HG03039 (cell line): ENCODE measurements around the gene CCSER1.
"Not testable (repeated sequence)": the region's sequence is repeated elsewhere in the genome, so short reads cannot be mapped to it uniquely, and the experiment has no call there.

Source experiments
- ATAC-seq: cut with Tn5 transposase; IDR thresholded peaks from one replicate; pipeline ENCODE4 v1.9.1; 2021; ENCODE audit warnings: mild to moderate bottlenecking, moderate library complexity; ENCODE audit not compliant: unreplicated experiment

Gene CCSER1

DNA sequence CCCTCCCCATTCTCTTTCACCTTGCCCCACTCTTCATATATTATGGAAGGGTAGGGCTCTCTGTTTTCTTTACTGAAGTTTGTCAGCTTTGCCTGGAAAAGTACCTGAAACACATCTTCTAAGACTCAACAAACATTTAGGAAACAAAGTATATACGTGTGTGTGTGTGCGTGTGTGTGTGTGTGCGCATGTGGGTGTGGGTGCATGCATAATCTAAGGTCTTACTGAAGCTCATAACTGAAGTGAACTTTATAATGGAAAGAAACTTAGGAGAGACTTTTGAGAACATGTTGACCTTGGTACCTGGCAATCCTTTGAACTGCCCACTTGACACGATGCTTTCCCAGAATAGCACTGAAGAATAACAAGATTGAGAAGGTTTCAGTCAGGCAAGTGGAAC is 1190.2 kb downstream of the CCSER1 start:
- no peak for ATAC-seq

DNA sequence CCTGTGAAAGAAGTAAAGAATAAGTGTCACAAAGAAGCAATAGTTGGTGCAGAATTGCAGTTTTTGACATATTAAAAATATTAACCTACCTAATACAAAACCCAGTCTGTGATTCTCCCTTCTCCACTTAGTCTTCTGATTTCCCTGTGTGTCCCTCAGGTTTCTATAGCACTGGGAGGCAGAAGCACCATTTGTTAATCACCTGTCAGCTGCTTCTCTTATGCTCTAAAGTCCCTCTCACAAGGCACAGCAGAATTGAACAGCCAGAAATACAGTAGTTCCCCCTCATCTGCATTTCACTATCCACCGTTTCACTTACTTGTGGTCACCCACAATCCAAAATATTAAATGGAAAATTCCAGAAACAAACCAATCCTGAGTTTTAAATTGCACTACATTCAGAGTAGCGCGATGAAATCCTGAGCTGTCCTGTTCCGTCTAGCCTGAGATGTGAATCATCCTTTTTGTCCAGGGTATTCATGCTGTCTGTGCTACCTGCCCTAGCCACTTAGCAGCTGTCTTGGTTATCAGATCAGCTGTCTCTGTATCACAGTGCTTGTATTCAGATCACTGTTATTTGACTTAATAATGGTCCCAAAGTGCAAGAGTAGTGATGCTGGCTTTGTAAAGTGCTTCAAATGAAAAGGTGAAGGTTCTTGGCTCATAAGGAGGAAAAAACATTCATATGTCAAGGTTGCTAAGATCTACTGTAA is 1192.5 kb downstream of the CCSER1 start:
- ATAC-seq = no peak

DNA sequence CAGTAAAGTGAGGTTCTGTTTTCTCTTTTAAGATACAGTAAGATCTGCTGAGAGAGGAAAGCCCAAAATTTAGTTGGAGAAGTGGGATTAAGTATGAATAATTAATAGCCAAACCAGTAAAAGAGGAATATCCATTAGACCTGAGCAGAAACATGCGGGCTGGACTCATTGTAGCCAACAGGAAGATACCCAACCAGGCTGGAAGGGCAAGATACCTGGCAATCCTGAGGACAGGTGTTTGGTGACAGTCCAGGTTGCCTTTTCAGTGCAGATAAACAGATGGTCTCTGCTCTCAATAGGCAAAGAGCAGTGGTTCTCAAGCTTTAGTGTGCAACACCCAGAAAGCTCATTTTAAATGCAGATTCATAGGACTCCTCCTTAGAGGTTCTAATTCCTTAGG is 1195.8 kb downstream of the CCSER1 start:
- ATAC-seq = no peak

DNA sequence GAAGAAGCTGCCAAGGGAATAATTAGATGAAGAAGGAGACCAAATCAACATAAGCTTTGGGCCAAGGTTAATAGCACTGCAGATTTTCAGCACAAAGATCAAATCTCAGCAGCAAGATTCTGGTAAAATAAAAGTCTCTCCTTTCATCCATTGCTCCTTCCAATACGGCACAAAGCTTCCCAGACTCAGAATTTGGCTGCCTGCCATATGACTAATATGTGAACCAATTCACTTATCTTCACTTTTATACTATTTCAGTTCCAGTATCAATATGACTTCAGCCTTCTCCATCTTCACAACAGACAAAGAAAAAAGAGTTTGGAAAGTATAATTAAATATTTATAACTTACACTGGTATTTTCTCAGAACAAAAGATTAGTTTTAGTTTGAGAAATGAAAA is 1198.3 kb downstream of the CCSER1 start:
- no peak for ATAC-seq

DNA sequence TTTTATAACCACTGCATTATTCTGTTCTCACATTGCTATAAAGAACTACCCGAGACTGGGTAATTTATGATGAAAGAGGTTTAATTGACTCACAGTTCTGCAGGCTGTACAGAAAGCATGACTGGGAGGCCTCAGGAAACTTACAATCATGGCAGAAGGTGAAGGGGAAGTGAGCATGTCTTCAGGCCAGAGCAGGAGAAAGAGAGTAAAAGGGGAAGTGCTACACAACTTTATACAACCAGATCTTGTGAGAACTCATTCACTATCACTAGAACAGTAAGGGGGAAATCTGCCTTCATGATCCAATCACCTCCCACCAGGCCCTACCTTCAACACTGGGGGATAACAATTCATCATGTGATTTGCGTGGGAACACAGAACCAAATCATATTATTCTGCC is 1199.0 kb downstream of the CCSER1 start:
- not testable (repeated sequence) for ATAC-seq

DNA sequence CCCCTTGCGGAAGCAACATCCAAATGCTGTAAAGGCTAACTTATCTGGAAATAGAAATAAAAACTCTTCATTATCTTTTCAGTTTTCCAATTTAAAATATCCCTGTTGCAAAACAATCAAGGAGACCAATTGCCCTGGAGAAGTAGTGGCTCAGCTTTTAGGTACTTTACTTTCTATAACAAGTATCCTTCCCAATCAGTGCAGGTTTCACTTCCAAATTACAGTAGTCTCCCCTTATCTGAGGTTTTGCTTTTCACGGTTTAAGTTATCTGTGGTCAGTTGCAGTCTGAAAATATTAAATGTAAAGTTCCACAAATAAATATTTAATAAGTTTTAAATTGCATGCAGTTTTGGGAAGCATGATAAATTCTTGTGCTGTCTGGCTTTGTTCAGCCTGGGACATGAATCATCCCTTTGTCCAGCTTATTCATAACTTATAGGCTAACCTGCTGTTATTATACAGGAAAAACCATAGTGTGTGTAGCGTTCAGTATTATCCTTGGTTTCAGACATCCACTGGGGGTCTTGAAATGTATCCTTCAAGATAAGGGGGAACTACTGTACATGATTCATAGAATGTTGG is 1203.5 kb downstream of the CCSER1 start:
- no peak for ATAC-seq

DNA sequence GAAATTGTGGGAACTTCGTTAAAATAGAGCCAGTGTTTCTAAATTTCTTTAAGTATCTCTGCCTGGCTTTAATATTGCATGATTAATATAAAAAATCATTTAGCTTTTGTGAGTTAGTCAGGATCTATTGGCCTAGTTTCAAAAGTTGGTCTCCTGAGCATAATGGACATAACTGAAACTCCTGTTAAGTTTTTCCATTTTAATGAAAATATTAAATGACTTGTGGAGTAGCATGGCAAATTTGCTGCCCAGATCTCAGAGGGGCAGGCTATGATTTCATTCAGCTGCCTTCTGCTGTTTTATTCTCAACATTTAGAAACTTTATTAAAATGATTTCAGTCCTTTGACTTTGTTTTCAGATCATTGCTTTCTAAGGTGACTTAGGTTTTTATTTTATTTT is 1213.6 kb downstream of the CCSER1 start:
- no peak for ATAC-seq

DNA sequence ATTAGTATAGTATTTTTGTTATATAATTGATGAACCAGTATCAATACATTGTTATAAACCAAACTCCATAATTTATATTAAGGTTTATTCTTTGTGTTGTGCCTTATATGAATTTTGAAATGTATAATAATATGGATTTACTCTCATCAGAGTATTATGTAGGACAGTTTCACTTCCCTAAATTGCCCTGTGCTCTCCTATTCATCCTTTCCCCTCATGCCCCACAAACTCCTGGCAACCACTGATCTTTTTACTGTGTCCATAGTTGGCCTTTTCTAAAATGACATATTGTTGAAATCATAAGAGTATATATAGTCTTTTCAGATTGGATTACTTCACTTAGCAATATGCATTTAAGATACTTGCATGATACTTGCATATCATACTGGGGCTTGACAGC is 1218.4 kb downstream of the CCSER1 start:
- no peak for ATAC-seq

DNA sequence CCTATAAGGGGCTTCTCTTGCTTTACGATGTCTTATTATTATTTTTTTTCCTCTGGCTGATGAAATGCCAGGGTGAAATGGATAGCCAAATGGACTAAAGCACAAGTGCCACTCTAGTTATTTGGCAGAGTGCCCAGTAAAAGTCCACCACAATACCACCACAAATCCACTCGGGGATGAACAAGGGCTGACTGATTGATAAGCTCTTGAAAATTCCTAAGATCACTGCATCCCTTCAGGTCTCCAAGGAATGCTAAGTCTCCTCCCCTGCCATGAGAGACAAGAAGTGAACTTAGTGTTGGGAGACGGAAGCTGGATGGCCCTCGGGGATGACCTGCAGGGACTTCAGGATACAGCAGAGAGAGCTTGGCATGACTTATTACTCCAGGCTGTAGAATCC is 1229.3 kb downstream of the CCSER1 start:
- not testable (repeated sequence) for ATAC-seq

DNA sequence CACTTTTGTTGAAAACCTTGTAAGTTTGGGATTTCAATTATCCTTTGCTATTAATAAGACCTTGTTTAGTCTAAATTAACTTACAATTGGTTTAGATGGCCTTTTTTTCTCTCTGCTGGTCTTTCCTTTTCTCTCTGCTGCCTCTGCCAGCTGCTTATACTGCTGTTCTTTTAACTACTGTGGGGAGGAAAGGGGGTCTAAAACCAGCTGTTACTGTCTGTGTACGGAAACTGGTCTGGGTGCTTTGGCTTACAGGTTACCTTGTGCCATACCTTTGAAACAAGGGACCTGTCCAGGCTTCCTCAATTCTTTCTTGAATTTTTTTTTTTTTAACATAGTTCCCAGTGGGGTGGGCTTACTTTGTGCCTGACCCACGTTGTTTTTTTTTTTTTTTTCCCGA is 1230.8 kb downstream of the CCSER1 start:
- ATAC-seq = not testable (repeated sequence)

DNA sequence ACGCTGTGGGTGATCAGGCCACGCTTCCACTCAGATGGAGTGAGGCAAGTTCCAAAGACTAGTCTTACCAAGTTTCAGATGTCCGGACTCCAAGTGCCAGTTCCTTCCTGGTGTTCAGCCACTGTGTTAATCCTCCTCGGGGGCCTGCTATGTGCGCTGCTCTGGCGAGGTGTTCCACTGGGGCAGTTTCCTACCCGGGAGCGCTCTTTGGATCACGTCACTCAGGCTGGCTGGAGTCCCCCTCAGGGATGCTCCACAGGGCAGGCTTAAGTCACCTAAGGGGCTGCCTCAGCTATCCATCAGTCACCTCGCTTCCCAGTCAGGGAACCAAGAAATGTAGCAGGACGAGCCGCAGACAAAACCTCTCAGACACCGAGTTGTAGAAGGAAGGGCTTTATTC is 1231.4 kb downstream of the CCSER1 start:
- ATAC-seq = not testable (repeated sequence)

DNA sequence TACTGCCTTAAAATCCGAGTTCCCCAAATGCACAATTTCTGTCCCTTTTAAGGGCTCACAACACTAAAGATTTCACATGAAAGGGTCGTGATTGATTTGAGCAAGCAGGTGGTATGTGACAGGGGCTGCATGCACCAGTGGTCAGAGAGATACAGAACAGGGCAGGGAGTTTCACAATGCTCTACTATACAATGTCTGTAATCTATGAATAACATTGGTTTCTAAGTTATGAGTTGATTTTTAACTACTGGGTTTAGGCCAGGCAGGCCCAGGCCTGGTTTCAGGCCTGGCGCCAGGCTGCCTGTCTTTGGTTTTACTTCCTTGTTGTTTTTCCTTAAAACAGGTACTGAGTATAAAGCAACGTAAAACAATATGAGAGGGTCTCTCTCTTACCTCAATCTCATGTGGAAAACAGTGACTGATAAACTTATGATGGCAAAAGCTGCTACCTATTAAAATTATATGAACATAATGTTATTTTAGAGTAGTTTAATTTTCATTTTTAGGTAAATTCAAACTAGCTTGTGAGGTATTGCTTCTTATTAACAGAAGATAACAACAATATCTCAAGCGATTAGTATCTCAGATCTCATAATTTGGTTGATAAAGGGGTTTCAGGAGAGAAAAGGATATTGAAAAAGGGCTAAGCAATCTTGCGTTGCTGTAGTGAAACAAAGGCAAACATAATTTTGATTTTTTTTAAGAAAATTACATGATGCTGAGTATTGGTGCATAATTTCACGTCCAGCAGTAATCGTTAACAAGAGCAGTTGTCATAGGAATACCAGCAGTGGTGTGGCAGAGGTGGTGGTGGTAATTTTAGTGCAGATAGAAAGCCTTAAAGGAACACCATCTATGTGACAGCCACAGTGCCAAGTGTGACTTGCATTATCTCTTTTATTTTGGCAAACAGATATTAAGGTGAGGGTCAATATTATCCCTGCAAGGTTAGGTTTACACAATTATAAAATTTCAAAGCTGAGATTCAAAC is 1232.1 kb downstream of the CCSER1 start:
- no peak for ATAC-seq

DNA sequence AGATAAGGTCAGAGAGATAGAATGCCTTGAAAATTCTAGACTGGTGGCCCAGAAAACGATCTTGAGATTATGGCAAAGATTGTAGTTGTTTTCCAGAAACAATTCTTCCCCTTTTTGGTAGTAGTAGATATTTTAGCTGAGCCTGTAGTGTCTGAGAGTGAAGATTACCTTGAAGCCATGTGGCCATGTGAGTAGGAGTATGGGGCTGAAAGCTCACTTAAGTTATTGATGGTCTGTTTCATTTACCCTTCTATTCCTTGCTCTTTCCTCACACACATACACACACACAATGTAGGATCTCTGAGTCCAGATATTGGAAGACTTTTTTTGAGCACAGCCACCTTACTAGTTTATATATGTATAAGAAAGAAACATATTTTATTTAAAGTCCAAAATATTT is 1234.9 kb downstream of the CCSER1 start:
- ATAC-seq = no peak

DNA sequence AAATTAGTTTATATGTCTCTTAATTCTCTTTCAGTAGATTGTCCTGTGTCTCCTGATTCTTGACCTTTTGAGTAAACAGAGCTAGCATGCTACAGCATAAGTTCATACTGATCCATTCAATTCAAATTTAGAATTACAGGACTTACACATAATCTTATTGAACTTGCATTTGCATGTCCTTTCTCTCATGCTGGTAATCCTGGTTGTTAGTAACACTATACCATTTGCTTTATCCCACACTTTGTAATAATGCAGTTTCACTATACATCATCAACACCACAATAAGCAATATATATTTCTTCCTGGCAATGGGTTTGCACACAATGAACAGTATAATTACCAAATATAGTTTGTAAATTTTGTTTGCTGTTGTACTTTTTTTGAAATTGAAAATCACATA is 1239.4 kb downstream of the CCSER1 start:
- no peak for ATAC-seq

DNA sequence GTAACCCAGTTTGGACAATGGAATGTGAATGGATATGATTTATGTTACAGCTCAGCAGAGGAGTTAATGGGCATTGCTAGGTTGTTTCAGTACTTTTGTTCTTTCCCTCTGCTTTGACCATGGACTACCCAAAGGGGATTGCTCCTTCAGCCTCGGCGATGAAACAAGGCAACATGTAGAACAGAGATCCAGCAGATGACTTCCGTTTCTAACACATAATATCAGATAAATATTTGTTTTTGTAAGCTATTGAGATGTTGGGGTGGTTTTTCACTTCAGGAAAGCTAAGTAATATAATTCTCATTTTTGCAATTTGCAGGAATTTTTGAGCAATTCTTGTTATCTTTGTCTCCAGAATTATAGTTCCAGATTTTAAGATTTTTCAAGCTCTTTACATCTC is 1241.9 kb downstream of the CCSER1 start:
- ATAC-seq = no peak

DNA sequence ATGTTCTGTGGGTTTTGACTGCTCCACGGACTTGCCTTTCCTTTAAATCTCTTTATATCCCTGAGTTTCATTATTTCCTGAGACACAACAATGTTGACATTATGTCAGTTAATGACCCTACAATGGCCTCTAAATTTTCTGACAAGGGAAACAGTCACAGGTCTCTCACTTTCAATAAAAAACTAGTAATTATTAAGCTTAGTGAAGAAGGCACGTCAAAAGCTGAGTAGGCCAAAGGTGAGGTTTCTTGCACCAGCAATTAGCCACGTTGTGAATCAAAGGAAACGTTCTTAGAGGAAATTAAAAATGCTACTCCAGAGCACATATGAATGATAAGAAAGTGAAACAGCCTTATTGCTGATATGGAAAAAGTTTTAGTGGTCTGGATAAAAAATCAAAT is 1246.4 kb downstream of the CCSER1 start:
- no peak for ATAC-seq

DNA sequence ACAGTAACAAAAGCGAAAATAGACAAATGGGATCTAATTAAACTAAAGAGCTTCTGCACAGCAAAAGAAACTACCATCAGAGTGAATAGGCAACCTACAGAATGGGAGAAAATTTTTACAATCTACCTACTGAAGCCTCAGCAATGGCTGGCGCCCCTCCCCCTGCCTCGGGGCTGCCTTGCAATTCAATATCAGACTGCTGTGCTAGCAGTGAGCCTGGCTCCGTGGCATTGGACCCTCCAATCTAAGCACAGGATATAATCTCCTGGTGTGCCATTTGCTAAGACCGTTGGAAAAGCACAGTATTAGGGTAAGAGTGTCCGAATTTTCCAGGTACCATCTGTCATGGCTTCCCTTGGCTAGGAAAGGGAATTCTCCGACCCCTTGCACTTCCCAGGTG is 1278.2 kb downstream of the CCSER1 start:
- not testable (repeated sequence) for ATAC-seq

DNA sequence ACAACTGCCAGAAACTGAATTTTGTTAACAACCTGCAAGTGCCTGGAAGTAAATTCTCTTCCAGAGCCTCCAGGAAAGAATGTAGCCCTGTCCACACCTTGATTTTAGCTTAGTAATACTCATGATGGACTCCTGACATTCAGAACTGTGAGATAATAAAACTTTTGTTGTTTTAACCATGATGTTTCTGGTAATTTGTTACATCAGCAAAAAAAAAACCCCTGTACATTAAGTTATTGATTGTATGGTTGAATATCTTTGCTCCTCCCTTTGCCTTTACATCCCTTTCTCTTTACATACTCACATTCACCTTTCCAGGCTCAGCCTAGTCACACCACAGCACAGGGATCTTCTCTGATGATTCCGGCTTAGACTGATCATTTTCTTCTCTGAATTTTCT is 1294.8 kb downstream of the CCSER1 start:
- ATAC-seq = no peak

DNA sequence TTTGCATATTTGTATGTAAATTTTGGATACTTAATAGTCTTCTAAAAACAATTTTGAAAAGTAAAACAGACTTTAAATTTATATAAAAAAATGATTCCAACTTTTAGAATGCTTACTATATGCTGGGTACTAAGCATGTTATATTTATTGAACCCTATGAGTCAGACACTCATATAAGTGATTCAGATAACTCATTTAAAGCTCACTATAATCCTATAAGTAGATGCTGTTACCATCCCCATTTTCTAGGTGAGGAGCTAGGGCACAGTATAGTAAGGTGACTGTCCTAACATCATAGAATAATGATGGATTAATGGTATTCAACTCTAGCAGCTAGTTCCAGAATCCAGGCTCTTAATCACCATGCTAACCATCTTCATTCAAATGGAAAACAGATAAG is 1299.5 kb downstream of the CCSER1 start:
- no peak for ATAC-seq

DNA sequence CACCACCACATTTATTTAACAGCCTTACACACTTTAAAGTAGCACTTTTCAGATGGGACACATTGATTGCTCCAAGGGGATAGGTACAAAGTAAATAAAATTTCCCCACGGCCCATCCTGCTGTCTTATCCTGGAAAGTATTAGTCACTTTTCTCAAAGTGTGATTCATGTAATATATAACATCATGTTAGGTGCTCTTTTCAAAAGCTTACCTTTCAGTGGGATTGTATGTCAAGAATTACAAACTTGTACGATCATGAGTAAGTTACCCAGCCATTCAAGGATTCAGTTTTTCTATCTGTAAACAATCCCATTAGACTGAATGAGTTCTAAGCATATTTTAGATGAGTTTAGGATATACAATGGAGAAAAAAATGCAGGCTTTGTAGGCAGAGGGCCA is 1300.0 kb downstream of the CCSER1 start:
- ATAC-seq = no peak

DNA sequence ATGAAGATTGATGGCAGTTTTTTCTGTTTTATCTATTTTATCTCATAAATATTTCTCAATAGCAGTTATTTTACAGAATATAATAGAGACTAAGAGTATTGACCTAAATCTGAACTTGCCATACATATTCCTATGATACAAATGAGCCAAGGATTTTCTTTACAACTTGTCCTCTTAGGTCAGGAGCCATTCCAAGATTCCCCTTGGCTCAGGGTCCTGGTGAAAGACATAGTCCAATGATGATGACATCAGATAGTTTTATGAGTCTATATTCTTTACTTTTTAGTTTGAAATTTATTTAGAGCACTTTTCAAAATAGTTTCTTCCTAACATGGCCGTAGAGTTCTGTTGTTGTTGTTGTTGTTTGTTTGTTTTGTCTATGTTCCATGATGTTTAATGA is 1307.4 kb downstream of the CCSER1 start:
- no peak for ATAC-seq

DNA sequence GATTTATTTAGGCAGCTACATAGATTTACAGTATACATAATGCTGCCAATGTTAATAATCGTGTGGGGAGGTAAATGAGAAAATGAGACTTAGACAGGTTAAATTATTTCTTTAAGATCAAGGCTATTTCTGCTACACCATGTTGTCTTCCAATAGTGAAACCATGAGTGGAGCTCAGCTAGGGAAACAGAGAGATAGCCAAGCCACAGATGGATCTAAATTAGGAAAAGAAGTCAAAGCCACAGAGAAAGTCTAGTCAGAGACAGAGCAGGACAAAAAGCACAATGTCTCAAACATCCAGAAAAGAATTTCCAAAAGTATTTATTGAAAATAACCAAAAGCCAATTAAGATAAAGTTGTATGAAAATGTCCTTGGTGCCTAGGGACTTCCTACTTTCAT is 1309.4 kb downstream of the CCSER1 start:
- ATAC-seq = no peak
